Right lobe of liver (tissue), 4 donors: Measurements from ENCODE around the gene CCDC178.

ENCODE experiments used
- POLR2A ChIP-seq: fragments of 450-650 bp; IDR thresholded peaks from one replicate; pipeline ENCODE4 v1.6.1; 2017; ENCODE audit warnings: antibody characterized with exemption, mild to moderate bottlenecking
- TF ChIP-seq, protein P1 (sequence below), 4 donors: fragments of 200-600 bp in 3 of 4; fragments of 450-650 bp in 1 of 4; IDR thresholded peaks; one replicate each; pipeline versions ENCODE4 v1.5.1 to v1.8.0; 2016 to 2022; ENCODE audit warnings: antibody characterized with exemption in 4 of 4, mild to moderate bottlenecking in 2 of 4
- donor health status: DM: no; HTN: no; CAD: no.
- donor health status: DM: no; HTN: no; CAD: no.
- donor health status: DM: no; HTN: yes; CAD: no.

DNA sequence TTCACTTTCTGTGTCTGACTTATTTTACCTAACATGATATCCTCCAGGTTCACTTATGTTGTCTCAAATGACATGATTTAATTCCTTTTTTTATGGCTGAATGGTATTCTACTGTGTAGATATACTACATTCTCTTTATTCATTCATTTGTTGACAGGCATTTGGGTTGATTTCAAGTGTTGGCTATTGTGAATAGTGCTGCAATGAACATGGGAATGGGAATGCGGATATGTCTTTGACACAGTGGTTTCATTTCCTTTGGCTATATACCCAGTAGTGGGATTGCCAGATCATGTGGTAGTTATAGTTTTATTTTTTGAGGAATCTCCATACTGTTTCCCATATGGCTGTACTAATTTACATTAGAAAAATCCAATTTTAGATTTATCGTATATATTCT, 472.3 kb downstream of the CCDC178 start:
- TF ChIP-seq, protein P1, sequence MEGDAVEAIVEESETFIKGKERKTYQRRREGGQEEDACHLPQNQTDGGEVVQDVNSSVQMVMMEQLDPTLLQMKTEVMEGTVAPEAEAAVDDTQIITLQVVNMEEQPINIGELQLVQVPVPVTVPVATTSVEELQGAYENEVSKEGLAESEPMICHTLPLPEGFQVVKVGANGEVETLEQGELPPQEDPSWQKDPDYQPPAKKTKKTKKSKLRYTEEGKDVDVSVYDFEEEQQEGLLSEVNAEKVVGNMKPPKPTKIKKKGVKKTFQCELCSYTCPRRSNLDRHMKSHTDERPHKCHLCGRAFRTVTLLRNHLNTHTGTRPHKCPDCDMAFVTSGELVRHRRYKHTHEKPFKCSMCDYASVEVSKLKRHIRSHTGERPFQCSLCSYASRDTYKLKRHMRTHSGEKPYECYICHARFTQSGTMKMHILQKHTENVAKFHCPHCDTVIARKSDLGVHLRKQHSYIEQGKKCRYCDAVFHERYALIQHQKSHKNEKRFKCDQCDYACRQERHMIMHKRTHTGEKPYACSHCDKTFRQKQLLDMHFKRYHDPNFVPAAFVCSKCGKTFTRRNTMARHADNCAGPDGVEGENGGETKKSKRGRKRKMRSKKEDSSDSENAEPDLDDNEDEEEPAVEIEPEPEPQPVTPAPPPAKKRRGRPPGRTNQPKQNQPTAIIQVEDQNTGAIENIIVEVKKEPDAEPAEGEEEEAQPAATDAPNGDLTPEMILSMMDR (IDR thresholded peaks at IDR 0.05) = no peak
- TF ChIP-seq POLR2A = no peak
